Activated CD8-positive, alpha-beta T cell treated with anti-CD3 and anti-CD28 coated beads for 36 hours (primary cell): Measurements from ENCODE around the gene NDUFAF4. TPM values are rescaled to one million over a fixed set of nuclear protein-coding genes. Genes with fewer than 3 reads are reported as not detected.
"Not testable (repeated sequence)": the region's sequence is repeated elsewhere in the genome, so short reads cannot be mapped to it uniquely, and the experiment has no call there.

Experiments used
- ATAC-seq: fragments of 200-7000 bp; cut with Tn5 transposase; one replicate; pipeline ENCODE4 v1.10.0; 2021; ENCODE audit warnings: mild to moderate bottlenecking, moderate library complexity
- CTCF ChIA-PET: fragments of 350-600 bp; sonication (Branson Sonifier 250); formaldehyde crosslinking; loops from one replicate; lab custom pipeline; 2021; ENCODE audit warnings: antibody characterized with exemption; lab: Charles Lee
- POLR2A ChIA-PET: fragments of 350-600 bp; sonication (Branson Sonifier 250); formaldehyde crosslinking; loops from one replicate; lab custom pipeline; 2021; ENCODE audit warnings: antibody characterized with exemption; lab: Charles Lee
- DNase-seq: peaks from one replicate; pipeline ENCODE4 v3.0.0-alpha.2; 2020
- H3K27ac Mint-ChIP-seq: one replicate; pipeline ENCODE4 v1.8.0; 2021; ENCODE audit warnings: mild to moderate bottlenecking, mixed read lengths
- H3K27me3 Mint-ChIP-seq: one replicate; pipeline ENCODE4 v1.8.0; 2021; ENCODE audit warnings: mixed read lengths
- H3K36me3 Mint-ChIP-seq: one replicate; pipeline ENCODE4 v1.8.0; 2021; ENCODE audit warnings: low read depth, mixed read lengths
- H3K4me1 Mint-ChIP-seq: one replicate; pipeline ENCODE4 v1.8.0; 2021; ENCODE audit warnings: low read depth, mixed read lengths
- H3K4me3 Mint-ChIP-seq: one replicate; pipeline ENCODE4 v1.8.0; 2021; ENCODE audit warnings: mild to moderate bottlenecking, moderate library complexity, mixed read lengths
- H3K9me3 Mint-ChIP-seq: one replicate; pipeline ENCODE4 v1.8.0; 2021; ENCODE audit warnings: mixed read lengths
- intact Hi-C: fragments of 100-400 bp; cut with micrococcal nuclease; formaldehyde crosslinking; loops from one replicate; pipeline ENCODE4 v1.10.0; 2022
- total RNA-seq, 2 experiments: library from RNA; stranded (reverse); gene quantifications; one replicate each; pipeline ENCODE4 v1.2.3, GENCODE V29; 2021
- TF ChIP-seq, protein P1 (sequence below): fragments of 200-600 bp; IDR thresholded peaks from one replicate; pipeline ENCODE4 v1.8.0; 2022; ENCODE audit warnings: antibody characterized with exemption, mild to moderate bottlenecking

Gene NDUFAF4
- total RNA-seq, 2 experiments from 2014 or later = 62.5 to 64.6 TPM

- POLR2A ChIA-PET = interaction anchor here (0.7 to 1.1 kb wide), 4 partner anchors 9 to 380 kb away, joined by 3 to 5 read pairs (median 3); no protein-coding TSS in a partner anchor
- ATAC-seq (no peak), DNase-seq (no peak)
- Mint-ChIP-seq H3K27ac (peak overlapping the region; percentile 79), H3K4me1 (peaks cover 25% of the 10 kb centered on the region), H3K36me3 (peaks cover 22% of the 10 kb centered on the region), H3K27me3 (peaks cover 14% of the 10 kb centered on the region), H3K9me3 (no peaks in the 10 kb centered on the region), H3K4me3 (peak overlapping the region; percentile 73)
- intact Hi-C loops = loop anchor here (2.0 to 10.0 kb wide), 4 partner anchors 24 to 386 kb away; partner anchors contain the start of genes GPR63 and MMS22L
- TF ChIP-seq, protein P1, sequence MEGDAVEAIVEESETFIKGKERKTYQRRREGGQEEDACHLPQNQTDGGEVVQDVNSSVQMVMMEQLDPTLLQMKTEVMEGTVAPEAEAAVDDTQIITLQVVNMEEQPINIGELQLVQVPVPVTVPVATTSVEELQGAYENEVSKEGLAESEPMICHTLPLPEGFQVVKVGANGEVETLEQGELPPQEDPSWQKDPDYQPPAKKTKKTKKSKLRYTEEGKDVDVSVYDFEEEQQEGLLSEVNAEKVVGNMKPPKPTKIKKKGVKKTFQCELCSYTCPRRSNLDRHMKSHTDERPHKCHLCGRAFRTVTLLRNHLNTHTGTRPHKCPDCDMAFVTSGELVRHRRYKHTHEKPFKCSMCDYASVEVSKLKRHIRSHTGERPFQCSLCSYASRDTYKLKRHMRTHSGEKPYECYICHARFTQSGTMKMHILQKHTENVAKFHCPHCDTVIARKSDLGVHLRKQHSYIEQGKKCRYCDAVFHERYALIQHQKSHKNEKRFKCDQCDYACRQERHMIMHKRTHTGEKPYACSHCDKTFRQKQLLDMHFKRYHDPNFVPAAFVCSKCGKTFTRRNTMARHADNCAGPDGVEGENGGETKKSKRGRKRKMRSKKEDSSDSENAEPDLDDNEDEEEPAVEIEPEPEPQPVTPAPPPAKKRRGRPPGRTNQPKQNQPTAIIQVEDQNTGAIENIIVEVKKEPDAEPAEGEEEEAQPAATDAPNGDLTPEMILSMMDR = no peak
- CTCF ChIA-PET = interaction anchor here (0.7 to 4.8 kb wide), 12 partner anchors 9 to 353 kb away, joined by 3 to 62 read pairs (median 5); no protein-coding TSS in a partner anchor
Measured at GRCh38 chr6:96898241-96898851, 655 bp upstream of the NDUFAF4 start.

DNA sequence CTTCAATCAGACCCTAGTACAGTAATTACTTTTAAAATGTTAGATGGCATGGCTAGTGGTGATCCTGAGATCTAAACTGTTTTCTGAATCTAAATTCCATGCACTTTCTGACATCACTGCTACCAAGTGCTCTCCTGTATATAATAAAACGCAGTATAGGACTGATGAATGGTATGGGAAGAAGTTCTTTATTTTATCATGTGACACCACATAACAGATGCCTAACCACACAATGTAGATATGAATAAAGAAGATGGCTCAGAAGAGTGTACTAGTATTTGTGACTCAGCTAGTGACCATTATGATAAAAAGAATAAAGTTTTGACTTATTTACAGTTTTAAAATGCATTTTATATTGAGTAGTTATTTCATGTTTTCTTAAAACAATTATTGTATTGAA is 8.5 kb downstream of the NDUFAF4 start:
- CTCF ChIA-PET = no interaction called here
- H3K4me1 Mint-ChIP-seq = peaks cover 15% of the 10 kb centered on the region

DNA sequence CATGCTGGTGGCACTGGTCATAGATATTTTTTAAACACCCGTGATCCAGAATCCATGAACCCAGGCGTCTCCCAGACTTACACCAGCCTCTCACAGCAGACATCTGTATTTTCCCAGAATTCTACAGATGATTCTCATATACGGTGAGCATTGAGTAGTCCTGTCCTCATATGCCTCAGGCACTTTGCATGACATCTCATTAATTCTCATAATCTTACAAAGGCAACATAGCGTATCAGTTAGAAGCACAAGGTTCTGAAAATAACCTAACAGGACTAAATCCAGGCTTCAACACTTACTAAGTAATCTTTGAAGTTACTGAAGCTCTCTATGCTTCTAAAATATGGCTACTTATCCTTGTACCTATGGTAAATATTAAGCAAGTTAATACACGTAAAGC is 8.9 kb downstream of the NDUFAF4 start:
- no peak overlapping the region for H3K4me3 Mint-ChIP-seq
- no peak overlapping the region for H3K27ac Mint-ChIP-seq
- TF ChIP-seq, protein P1 = no peak
- POLR2A ChIA-PET = interaction anchor here (0.7 to 1.4 kb wide), 2 partner anchors 11 to 36 kb away, joined by 3 read pairs; partner anchors contain the start of gene KLHL32
- CTCF ChIA-PET = no interaction called here
- no peaks in the 10 kb centered on the region for H3K27me3 Mint-ChIP-seq
- no peaks in the 10 kb centered on the region for H3K9me3 Mint-ChIP-seq
- intact Hi-C loops = loop anchor here (10.0 kb wide), 1 partner anchor 264 kb away; no protein-coding TSS in a partner anchor
- DNase-seq (no peak), ATAC-seq (no peak)
- peaks cover 10% of the 10 kb centered on the region for H3K36me3 Mint-ChIP-seq
- peaks cover 13% of the 10 kb centered on the region for H3K4me1 Mint-ChIP-seq

More for the DNA sequence above, 8.5 kb downstream of the NDUFAF4 start:
- Mint-ChIP-seq H3K4me3 (no peak overlapping the region), H3K36me3 (peaks cover 13% of the 10 kb centered on the region), H3K9me3 (no peaks in the 10 kb centered on the region), H3K27ac (no peak overlapping the region), H3K27me3 (no peaks in the 10 kb centered on the region)
- ATAC-seq (no peak), DNase-seq (no peak)
- intact Hi-C loops = loop anchor here (10.0 kb wide), 1 partner anchor 264 kb away; no protein-coding TSS in a partner anchor
- TF ChIP-seq, protein P1 = no peak
- POLR2A ChIA-PET = no interaction called here

- no peak overlapping the region for H3K4me3 Mint-ChIP-seq
- ATAC-seq = no peak
- TF ChIP-seq, protein P1 = no peak
- intact Hi-C loops = loop anchor here (10.0 kb wide), 1 partner anchor 262 kb away; no protein-coding TSS in a partner anchor
- no peaks in the 10 kb centered on the region for H3K9me3 Mint-ChIP-seq
- H3K36me3 Mint-ChIP-seq = peaks cover 8% of the 10 kb centered on the region
- H3K27me3 Mint-ChIP-seq = no peaks in the 10 kb centered on the region
- peaks cover 12% of the 10 kb centered on the region for H3K4me1 Mint-ChIP-seq
- ChIA-PET CTCF (interaction anchor here (1.2 kb wide), 1 partner anchor 11 kb away, joined by 3 read pairs; no protein-coding TSS in a partner anchor), POLR2A (no interaction called here)
- DNase-seq = no peak
- no peak overlapping the region for H3K27ac Mint-ChIP-seq
Measured at GRCh38 chr6:96886519-96886918, 11.2 kb downstream of the NDUFAF4 start.

- peaks cover 12% of the 10 kb centered on the region for H3K4me1 Mint-ChIP-seq
- H3K4me3 Mint-ChIP-seq, H3K36me3 Mint-ChIP-seq, H3K27me3 Mint-ChIP-seq, H3K27ac Mint-ChIP-seq, CTCF ChIA-PET, H3K9me3 Mint-ChIP-seq, POLR2A ChIA-PET: not testable (repeated sequence)
- DNase-seq = peak; percentile 6
- peak; percentile 91 for ATAC-seq
- intact Hi-C loops = loop anchor here (10.0 kb wide), 1 partner anchor 260 kb away; no protein-coding TSS in a partner anchor
Measured at GRCh38 chr6:96885187-96885631, 12.5 kb downstream of the NDUFAF4 start.
